Measurements from ENCODE around the gene LIPG. TPM values are rescaled to one million over a fixed set of nuclear protein-coding genes. Genes with fewer than 3 reads are reported as not detected.

Gene LIPG
- total and polyA plus RNA-seq, 9 of the 15 experiments (the other 6 are each of a cell fraction or from before 2014, with no cell fraction given), result 0.76 to 1.8 (median 1.3) TPM

GRCh38 chr18:49531678-49532153, 30.1 kb upstream of the LIPG start (continued):
- TF ChIP-seq HMBOX1 (IDR thresholded peaks at IDR 0.05) (peak; percentile 63), HNRNPLL (IDR thresholded peaks at IDR 0.05; ENCODE audit: low read depth, low read length, poor library complexity, severe bottlenecking) (no peak), ZNF384 (IDR thresholded peaks at IDR 0.05; ENCODE audit: low read depth, low read length) (no peak), ARID1B (IDR thresholded peaks at IDR 0.05) (peak; percentile 71), TRIM24 (IDR thresholded peaks at IDR 0.05) (peak in 1 of 2 experiments; percentile 24; a peak in 1 of 4 replicates), TAL1 (IDR thresholded peaks at IDR 0.05) (peak; percentile 10; the same call in 1 of the 2 replicates), NCOR1 (IDR thresholded peaks at IDR 0.05) (0 out of 2 replicates have a peak, but pooled peaks have one; percentile 13), ZNF274 (IDR thresholded peaks at IDR 0.05; ENCODE audit: borderline replicate concordance, low read depth, low read length) (no peak), NR2C1 (IDR thresholded peaks at IDR 0.05) (peak; percentile 47; the same call in 1 of the 2 replicates), NR2C1 (tag; IDR thresholded peaks at IDR 0.05) (peak; percentile 76), ATF7 (IDR thresholded peaks at IDR 0.05) (no peak), CEBPB (tag; IDR thresholded peaks at IDR 0.05) (peak; percentile 82), LARP7 (IDR thresholded peaks at IDR 0.05) (no peak), DPF2 (IDR thresholded peaks at IDR 0.05) (no peak)

Measured in K562 (cell line).